Panc1 (cell line): ENCODE data around the gene DVL1. TPM values are rescaled to one million over a fixed set of nuclear protein-coding genes. Genes with fewer than 3 reads are reported as not detected.
A peak's percentile ranks its signal among the peaks of the same experiment; 100 is the strongest.

ENCODE experiments used
- ATAC-seq: fragments of 200-7000 bp; cut with Tn5 transposase; 2 replicates; pipeline ENCODE4 v1.9.1; 2020; ENCODE audit warnings: mild to moderate bottlenecking, moderate library complexity
- BruUV-seq: library from RNA; stranded (reverse); fragments of 400-500 nt; replicated peaks from 2 replicates; lab custom pipeline; 2021; lab: Mats Ljungman, UMichigan
- CTCF ChIA-PET: fragments of 300-600 bp; sonication (Branson Sonifier 250); formaldehyde crosslinking; loops from one replicate; lab custom pipeline; 2022; ENCODE audit warnings: antibody characterized with exemption; lab: Charles Lee
- POLR2A ChIA-PET: fragments of 300-600 bp; sonication (Branson Sonifier 250); formaldehyde crosslinking; loops from one replicate; lab custom pipeline; 2022; ENCODE audit warnings: antibody characterized with exemption; lab: Charles Lee
- DNase-seq: peaks from one replicate; pipeline ENCODE4 v3.0.0-alpha.2; 2010; ENCODE audit warnings: low read depth, low spot score
- H3K27ac ChIP-seq: 2 replicates; pipeline ENCODE4 v1.5.1; 2011; ENCODE audit warnings: mild to moderate bottlenecking, low read length, inconsistent platforms
- H3K27me3 ChIP-seq: fragments of 200-500 bp; sonication (Bioruptor generic); 2 replicates; pipeline ENCODE4 v1.6.0; 2014; ENCODE audit warnings: low read length, inconsistent platforms; ENCODE audit not compliant: control insufficient read depth, insufficient read depth
- H3K36me3 ChIP-seq: fragments of 200-500 bp; sonication (Bioruptor generic); 2 replicates; pipeline ENCODE4 v1.5.1; 2014; ENCODE audit warnings: inconsistent platforms, mild to moderate bottlenecking, low read length, moderate library complexity; ENCODE audit not compliant: control insufficient read depth, insufficient read depth
- H3K4me1 ChIP-seq: 2 replicates; pipeline ENCODE4 v1.5.1; 2011; ENCODE audit warnings: inconsistent platforms, mild to moderate bottlenecking, low read length, moderate library complexity; ENCODE audit not compliant: control insufficient read depth, insufficient read depth
- H3K4me3 ChIP-seq, 2 experiments: 2 replicates each; pipeline ENCODE4 v1.5.1; 2011 to 2012; ENCODE audit warnings: low read depth in 2 of 2, low read length in 2 of 2, mild to moderate bottlenecking in 2 of 2, inconsistent platforms in 1 of 2, moderate library complexity in 1 of 2
- H3K9me3 ChIP-seq: fragments of 200-500 bp; sonication (Bioruptor generic); 2 replicates; pipeline ENCODE4 v1.5.1; 2014; ENCODE audit warnings: low read depth, mild to moderate bottlenecking, inconsistent platforms, low read length, moderate library complexity; ENCODE audit not compliant: control insufficient read depth, insufficient read depth
- CTCF ChIP-seq: fragments of 450-650 bp; IDR thresholded peaks from 2 replicates; pipeline ENCODE4 v1.5.1; 2017; ENCODE audit warnings: mild to moderate bottlenecking
- POLR2AphosphoS5 ChIP-seq: IDR thresholded peaks from 2 replicates; pipeline ENCODE4 v1.6.1; 2012; ENCODE audit warnings: mild to moderate bottlenecking, low read depth, low read length, moderate library complexity
- SIN3A ChIP-seq: IDR thresholded peaks from 2 replicates; pipeline ENCODE4 v1.6.1; 2012; ENCODE audit warnings: low read depth, mild to moderate bottlenecking, low read length, moderate library complexity, borderline replicate concordance; ENCODE audit not compliant: insufficient read depth
- TCF7L2 ChIP-seq: IDR thresholded peaks from 2 replicates; pipeline ENCODE4 v1.6.1; 2011; ENCODE audit warnings: mild to moderate bottlenecking, low read depth, low read length, inconsistent platforms
- in situ Hi-C: cut with HindIII; loops from 2 replicates; pipeline ENCODE4 v1.10.0; 2016; ENCODE audit warnings: low sequenced_read_pairs, low pct_unique_long_range_greater_than_20kb
- intact Hi-C: fragments of 100-400 bp; cut with micrococcal nuclease; formaldehyde crosslinking; loops from one replicate; pipeline ENCODE4 v1.10.0; 2022; ENCODE audit not compliant: unreplicated experiment
- total RNA-seq: library from RNA; stranded (reverse); gene quantifications from one replicate; pipeline ENCODE4 v1.2.1, GENCODE V29; 2021; ENCODE audit not compliant: unreplicated experiment
- TF ChIP-seq, protein P1 (sequence below), 2 experiments: IDR thresholded peaks; 2 replicates each; pipeline ENCODE4 v1.6.1; 2011 to 2012; ENCODE audit warnings: low read depth in 2 of 2, control low read depth in 1 of 2, low read length in 1 of 2, mild to moderate bottlenecking in 1 of 2, moderate library complexity in 1 of 2; ENCODE audit not compliant: insufficient read depth in 1 of 2

DVL1 gene
- total RNA-seq, 1 experiment from 2014 or later = 144 TPM

- Histone ChIP-seq H3K4me3 (peak overlapping the region; percentile 74 to 85), H3K4me1 (peaks cover 60% of the 10 kb centered on the region), H3K27ac (peak overlapping the region; percentile 93), H3K27me3 (no peaks in the 10 kb centered on the region), H3K9me3 (no peaks in the 10 kb centered on the region), H3K36me3 (no peaks in the 10 kb centered on the region; the same call in 1 of the 2 replicates)
- intact Hi-C loops (no loop called here), in situ Hi-C loops (no loop called here)
- POLR2A ChIA-PET = interaction anchor here (0.5 to 0.6 kb wide), 2 partner anchors 156 to 388 kb away, joined by 3 read pairs; no protein-coding TSS in a partner anchor
- TF ChIP-seq SIN3A (peak; percentile 29; the same call in 1 of the 2 replicates), POLR2AphosphoS5 (no peak)
- CTCF ChIA-PET = no interaction called here
- BruUV-seq = no TSS peak
- DNase-seq = no peak
- peak; percentile 2 for ATAC-seq
These were observed 580 bp downstream of the DVL1 start for GRCh38 chr1:1348420-1349255.

GRCh38 chr1:1347663-1348419, 1.4 kb downstream of the DVL1 start:
- intact Hi-C loops (no loop called here), in situ Hi-C loops (no loop called here)
- BruUV-seq = no TSS peak
- H3K27me3 ChIP-seq = no peaks in the 10 kb centered on the region
- peak overlapping the region; percentile 93 for H3K27ac ChIP-seq
- H3K36me3 ChIP-seq = no peaks in the 10 kb centered on the region; the same call in 1 of the 2 replicates
- peak overlapping the region; percentile 74 to 85 for H3K4me3 ChIP-seq
- no peaks in the 10 kb centered on the region for H3K9me3 ChIP-seq
- DNase-seq (no peak), ATAC-seq (peak; percentile 28)
- ChIA-PET POLR2A (interaction anchor here (0.5 kb wide), 1 partner anchor 387 kb away, joined by 3 read pairs; no protein-coding TSS in a partner anchor), CTCF (no interaction called here)
- TF ChIP-seq, protein P1, sequence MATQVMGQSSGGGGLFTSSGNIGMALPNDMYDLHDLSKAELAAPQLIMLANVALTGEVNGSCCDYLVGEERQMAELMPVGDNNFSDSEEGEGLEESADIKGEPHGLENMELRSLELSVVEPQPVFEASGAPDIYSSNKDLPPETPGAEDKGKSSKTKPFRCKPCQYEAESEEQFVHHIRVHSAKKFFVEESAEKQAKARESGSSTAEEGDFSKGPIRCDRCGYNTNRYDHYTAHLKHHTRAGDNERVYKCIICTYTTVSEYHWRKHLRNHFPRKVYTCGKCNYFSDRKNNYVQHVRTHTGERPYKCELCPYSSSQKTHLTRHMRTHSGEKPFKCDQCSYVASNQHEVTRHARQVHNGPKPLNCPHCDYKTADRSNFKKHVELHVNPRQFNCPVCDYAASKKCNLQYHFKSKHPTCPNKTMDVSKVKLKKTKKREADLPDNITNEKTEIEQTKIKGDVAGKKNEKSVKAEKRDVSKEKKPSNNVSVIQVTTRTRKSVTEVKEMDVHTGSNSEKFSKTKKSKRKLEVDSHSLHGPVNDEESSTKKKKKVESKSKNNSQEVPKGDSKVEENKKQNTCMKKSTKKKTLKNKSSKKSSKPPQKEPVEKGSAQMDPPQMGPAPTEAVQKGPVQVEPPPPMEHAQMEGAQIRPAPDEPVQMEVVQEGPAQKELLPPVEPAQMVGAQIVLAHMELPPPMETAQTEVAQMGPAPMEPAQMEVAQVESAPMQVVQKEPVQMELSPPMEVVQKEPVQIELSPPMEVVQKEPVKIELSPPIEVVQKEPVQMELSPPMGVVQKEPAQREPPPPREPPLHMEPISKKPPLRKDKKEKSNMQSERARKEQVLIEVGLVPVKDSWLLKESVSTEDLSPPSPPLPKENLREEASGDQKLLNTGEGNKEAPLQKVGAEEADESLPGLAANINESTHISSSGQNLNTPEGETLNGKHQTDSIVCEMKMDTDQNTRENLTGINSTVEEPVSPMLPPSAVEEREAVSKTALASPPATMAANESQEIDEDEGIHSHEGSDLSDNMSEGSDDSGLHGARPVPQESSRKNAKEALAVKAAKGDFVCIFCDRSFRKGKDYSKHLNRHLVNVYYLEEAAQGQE (IDR thresholded peaks at IDR 0.05; ENCODE audit: insufficient read depth in 1 of 2, low read depth in 2 of 2, low read length in 1 of 2) = no peak
- TF ChIP-seq SIN3A = no peak
- TF ChIP-seq POLR2AphosphoS5 = no peak
- TF ChIP-seq TCF7L2 = no peak
- no peak for TF ChIP-seq CTCF
- H3K4me1 ChIP-seq = peaks cover 55% of the 10 kb centered on the region
